NCI-H446 (cell line): ENCODE measurements around the gene PLEKHM1.
"Not testable (repeated sequence)": the region's sequence is repeated elsewhere in the genome, so short reads cannot be mapped to it uniquely, and the experiment has no call there.

ENCODE experiments used
- DNase-seq, 2 experiments: peaks; one replicate each; lab custom pipeline; 2025; lab: John Stamatoyannopoulos, UW

Gene PLEKHM1

GRCh38 chr17:45441526-45442310 is 48.8 kb downstream of the PLEKHM1 start:
- no peak for DNase-seq

- DNase-seq = not testable (repeated sequence)
These were observed 49.5 kb downstream of the PLEKHM1 start for GRCh38 chr17:45440839-45441515.

- DNase-seq = peak in 1 of 2 experiments; percentile 9
These were observed 50.3 kb downstream of the PLEKHM1 start for GRCh38 chr17:45440161-45440778.

GRCh38 chr17:45438931-45439610 is 51.5 kb downstream of the PLEKHM1 start:
- no peak for DNase-seq

- no peak for DNase-seq
These were observed 52.8 kb downstream of the PLEKHM1 start for GRCh38 chr17:45437465-45438283.

- DNase-seq = no peak
These were observed 53.7 kb downstream of the PLEKHM1 start for GRCh38 chr17:45436625-45437464.

- DNase-seq = no peak
These were observed 54.4 kb downstream of the PLEKHM1 start for GRCh38 chr17:45436161-45436560.

- no peak for DNase-seq
These were observed 55.0 kb downstream of the PLEKHM1 start for GRCh38 chr17:45435481-45435880.

- no peak for DNase-seq
These were observed 57.4 kb downstream of the PLEKHM1 start for GRCh38 chr17:45433159-45433535.

GRCh38 chr17:45432405-45433158 is 57.9 kb downstream of the PLEKHM1 start, which contains the start of gene ARHGAP27:
ARHGAP27 (minus strand) TSS chr17:45432870; CDS start chr17:45430279, 2,591 bp downstream.
- DNase-seq = no peak

GRCh38 chr17:45431531-45432404 is 58.8 kb downstream of the PLEKHM1 start:
- peak in 1 of 2 experiments; percentile 58 for DNase-seq

GRCh38 chr17:45430738-45431530 is 59.6 kb downstream of the PLEKHM1 start:
- DNase-seq = no peak

- no peak for DNase-seq
These were observed 60.3 kb downstream of the PLEKHM1 start for GRCh38 chr17:45430006-45430737.

- DNase-seq = no peak
These were observed 61.0 kb downstream of the PLEKHM1 start for GRCh38 chr17:45429339-45430005.

GRCh38 chr17:45428931-45429338 is 61.6 kb downstream of the PLEKHM1 start:
- DNase-seq = no peak

- peak in 1 of 2 experiments; percentile 82 for DNase-seq
These were observed 62.4 kb downstream of the PLEKHM1 start for GRCh38 chr17:45428050-45428617.
